ENCODE measurements around the gene ZNF460. TPM values are rescaled to one million over a fixed set of nuclear protein-coding genes. Genes with fewer than 3 reads are reported as not detected.

Gene ZNF460
- total RNA-seq, 1 experiment from 2014 or later: 39.5 TPM

DNA sequence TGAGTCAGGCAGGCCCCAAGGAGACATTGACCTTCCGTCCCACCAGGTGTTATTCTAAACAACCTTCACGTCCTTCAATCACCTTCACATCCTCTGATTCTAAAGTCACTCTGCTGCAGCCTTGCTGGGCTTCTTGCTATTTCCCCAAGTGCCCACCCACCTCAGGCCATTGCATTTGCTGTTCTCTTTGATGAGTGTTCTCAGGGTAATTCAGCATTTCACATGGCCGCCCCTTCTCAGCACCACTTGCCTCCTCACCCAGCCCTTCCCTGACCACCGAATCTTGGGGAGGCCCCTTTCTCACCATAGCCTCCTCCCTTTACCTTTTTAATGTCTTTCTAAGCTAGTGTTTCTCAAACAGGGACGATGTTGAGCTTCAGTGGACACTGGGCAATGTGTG, 35.2 kb upstream of the ZNF460 start:
- H3K9me2 ChIP-seq (replicated peaks; ENCODE audit: low read length): no peaks in the 10 kb centered on the region
- no peak for TF ChIP-seq EZH2 (IDR thresholded peaks at IDR 0.05; ENCODE audit: low read length, unreplicated experiment)
- no peak for TF ChIP-seq EZH2phosphoT487 (IDR thresholded peaks at IDR 0.05; ENCODE audit: borderline replicate concordance, low read length)
- no peak for TF ChIP-seq CTCF (conservative IDR thresholded peaks at IDR 0.05; ENCODE audit: low read depth, low read length)
- H3K9ac ChIP-seq (ENCODE audit: low read length): no peak overlapping the region
- BruUV-seq (replicated peaks): no TSS peak
- POLR2A ChIA-PET (ENCODE audit: unreplicated experiment): no interaction called here
- no peak overlapping the region for H3K4me3 ChIP-seq (ENCODE audit: low read length)
- no peaks in the 10 kb centered on the region for H3F3A ChIP-seq (ENCODE audit: low read length, unreplicated experiment)
- CTCF ChIA-PET: no interaction called here
- H3K27me3 ChIP-seq (ENCODE audit: low read length): no peaks in the 10 kb centered on the region
- DNase-seq (no peak), ATAC-seq (no peak)
- H3K36me3 ChIP-seq (ENCODE audit: low read depth, low read length): peaks cover 38% of the 10 kb centered on the region
- no peaks in the 10 kb centered on the region for H3K9me3 ChIP-seq (ENCODE audit: low read length)
- no peak overlapping the region for H3K4me2 ChIP-seq (ENCODE audit: low read length)
- no peak overlapping the region for H3K27ac ChIP-seq (ENCODE audit: low read length)
- peaks cover 15% of the 10 kb centered on the region for H3K4me1 ChIP-seq (ENCODE audit: insufficient read depth, low read length)
- peaks cover 50% of the 10 kb centered on the region for H3K79me2 ChIP-seq (ENCODE audit: low read length)
- intact Hi-C loops (cut with micrococcal nuclease): no loop called here
- H4K20me1 ChIP-seq (ENCODE audit: low read length): no peaks in the 10 kb centered on the region
- H2AFZ ChIP-seq (ENCODE audit: low read length): no peak overlapping the region

- TF ChIP-seq CTCF (conservative IDR thresholded peaks at IDR 0.05; ENCODE audit: low read depth, low read length) (no peak), EZH2 (IDR thresholded peaks at IDR 0.05; ENCODE audit: low read length, unreplicated experiment) (no peak), EZH2phosphoT487 (IDR thresholded peaks at IDR 0.05; ENCODE audit: borderline replicate concordance, low read length) (no peak)
- ATAC-seq: no peak
- intact Hi-C loops (cut with micrococcal nuclease): no loop called here
- no peak overlapping the region for H3K27ac ChIP-seq (ENCODE audit: low read length)
- no peak overlapping the region for H3K4me3 ChIP-seq (ENCODE audit: low read length)
- ChIA-PET POLR2A (ENCODE audit: unreplicated experiment) (no interaction called here), CTCF (interaction anchor here (0.6 kb wide), 1 partner anchor 1080 kb away, joined by 4 read pairs; no protein-coding TSS in a partner anchor)
- H3F3A ChIP-seq (ENCODE audit: low read length, unreplicated experiment): no peaks in the 10 kb centered on the region
- H3K4me1 ChIP-seq (ENCODE audit: insufficient read depth, low read length): peaks cover 13% of the 10 kb centered on the region
- H2AFZ ChIP-seq (ENCODE audit: low read length): no peak overlapping the region
- no peaks in the 10 kb centered on the region for H4K20me1 ChIP-seq (ENCODE audit: low read length)
- no TSS peak for BruUV-seq (replicated peaks)
- peaks cover 42% of the 10 kb centered on the region for H3K36me3 ChIP-seq (ENCODE audit: low read depth, low read length)
- H3K4me2 ChIP-seq (ENCODE audit: low read length): no peak overlapping the region
- DNase-seq: no peak
- H3K79me2 ChIP-seq (ENCODE audit: low read length): peaks cover 46% of the 10 kb centered on the region
- H3K9ac ChIP-seq (ENCODE audit: low read length): no peak overlapping the region
- H3K27me3 ChIP-seq (ENCODE audit: low read length): no peaks in the 10 kb centered on the region
- no peaks in the 10 kb centered on the region for H3K9me3 ChIP-seq (ENCODE audit: low read length)
- no peaks in the 10 kb centered on the region for H3K9me2 ChIP-seq (replicated peaks; ENCODE audit: low read length)
Measured at GRCh38 chr19:57245959-57246358, 34.3 kb upstream of the ZNF460 start.

- peaks cover 53% of the 10 kb centered on the region for H3K36me3 ChIP-seq (ENCODE audit: low read depth, low read length)
- H3F3A ChIP-seq (ENCODE audit: low read length, unreplicated experiment): no peaks in the 10 kb centered on the region
- no peaks in the 10 kb centered on the region for H3K9me3 ChIP-seq (ENCODE audit: low read length)
- no peak overlapping the region for H3K27ac ChIP-seq (ENCODE audit: low read length)
- no peak overlapping the region for H3K9ac ChIP-seq (ENCODE audit: low read length)
- ChIA-PET POLR2A (ENCODE audit: unreplicated experiment) (no interaction called here), CTCF (no interaction called here)
- DNase-seq (no peak), ATAC-seq (no peak)
- no peak overlapping the region for H2AFZ ChIP-seq (ENCODE audit: low read length)
- TF ChIP-seq EZH2 (IDR thresholded peaks at IDR 0.05; ENCODE audit: low read length, unreplicated experiment) (no peak), CTCF (conservative IDR thresholded peaks at IDR 0.05; ENCODE audit: low read depth, low read length) (no peak), EZH2phosphoT487 (IDR thresholded peaks at IDR 0.05; ENCODE audit: borderline replicate concordance, low read length) (no peak)
- peaks cover 19% of the 10 kb centered on the region for H3K79me2 ChIP-seq (ENCODE audit: low read length)
- BruUV-seq (replicated peaks): no TSS peak
- H3K9me2 ChIP-seq (replicated peaks; ENCODE audit: low read length): no peaks in the 10 kb centered on the region
- no peak overlapping the region for H3K4me2 ChIP-seq (ENCODE audit: low read length)
- H3K27me3 ChIP-seq (ENCODE audit: low read length): no peaks in the 10 kb centered on the region
- no peaks in the 10 kb centered on the region for H3K4me1 ChIP-seq (ENCODE audit: insufficient read depth, low read length)
- intact Hi-C loops (cut with micrococcal nuclease): no loop called here
- H3K4me3 ChIP-seq (ENCODE audit: low read length): no peak overlapping the region
- no peaks in the 10 kb centered on the region for H4K20me1 ChIP-seq (ENCODE audit: low read length)
Measured at GRCh38 chr19:57248646-57249045, 31.6 kb upstream of the ZNF460 start.

Data from PC-3 (cell line).